OCI-LY3 (cell line): ENCODE measurements around the gene WWTR1.

ENCODE experiments used
- H2AFZ ChIP-seq: fragments of 200-600, 300-600 bp; shearing (Covaris generic); 2 replicates; pipeline ENCODE4 v1.6.0; 2014; ENCODE audit warnings: antibody characterized with exemption, low read depth, low read length
- H3K27ac ChIP-seq: fragments of 200-600, 300-600 bp; sonication (generic); 2 replicates; pipeline ENCODE4 v1.5.1; 2014; ENCODE audit warnings: mild to moderate bottlenecking, low read length, moderate library complexity, mixed read lengths
- H3K27me3 ChIP-seq: fragments of 200-600, 300-600 bp; sonication (generic); 2 replicates; pipeline ENCODE4 v1.6.1; 2014; ENCODE audit warnings: low read depth, low read length, mixed read lengths
- H3K36me3 ChIP-seq: fragments of 200-600, 300-600 bp; sonication (generic); replicated peaks from 2 replicates; pipeline ENCODE3; 2014; ENCODE audit warnings: low read depth, low read length, mixed read lengths
- H3K4me1 ChIP-seq: fragments of 300-600, 200-600 bp; sonication (generic); 2 replicates; pipeline ENCODE4 v1.6.1; 2014; ENCODE audit warnings: low read length, mixed read lengths
- H3K4me2 ChIP-seq: fragments of 200-600, 300-600 bp; sonication (generic); 2 replicates; pipeline ENCODE4 v1.6.1; 2014; ENCODE audit warnings: low read length, mixed read lengths
- H3K4me3 ChIP-seq: fragments of 300-600, 200-600 bp; sonication (generic); 2 replicates; pipeline ENCODE4 v1.5.1; 2014; ENCODE audit warnings: antibody characterized with exemption, mild to moderate bottlenecking, low read length, moderate library complexity
- H3K79me2 ChIP-seq: fragments of 300-600, 200-600 bp; shearing (Covaris generic); 2 replicates; pipeline ENCODE4 v1.6.1; 2014; ENCODE audit warnings: mild to moderate bottlenecking, low read length, mixed read lengths
- H3K9ac ChIP-seq: fragments of 300-600, 200-600 bp; shearing (Covaris generic); 2 replicates; pipeline ENCODE4 v1.6.0; 2014; ENCODE audit warnings: mild to moderate bottlenecking, low read length, moderate library complexity
- H3K9me3 ChIP-seq: fragments of 200-600, 300-600 bp; shearing (Covaris generic); 2 replicates; pipeline ENCODE4 v1.6.1; 2014; ENCODE audit warnings: low read length, mixed read lengths; ENCODE audit not compliant: insufficient read depth
- H4K20me1 ChIP-seq: fragments of 200-600, 300-600 bp; sonication (generic); 2 replicates; pipeline ENCODE4 v1.6.1; 2016; ENCODE audit warnings: low read length, mixed read lengths; ENCODE audit not compliant: insufficient read depth
- EZH2phosphoT487 ChIP-seq: fragments of 200-600 bp; shearing (Covaris generic); IDR thresholded peaks from 2 replicates; pipeline ENCODE4 v1.6.1; 2018; ENCODE audit warnings: antibody characterized with exemption, mixed run types, low read depth
- TF ChIP-seq, protein P1 (sequence below): fragments of 200-600, 300-600 bp; sonication (generic); IDR thresholded peaks from 2 replicates; pipeline ENCODE4 v1.5.1; 2014; ENCODE audit warnings: antibody characterized with exemption, low read length, low read depth

Gene WWTR1

DNA sequence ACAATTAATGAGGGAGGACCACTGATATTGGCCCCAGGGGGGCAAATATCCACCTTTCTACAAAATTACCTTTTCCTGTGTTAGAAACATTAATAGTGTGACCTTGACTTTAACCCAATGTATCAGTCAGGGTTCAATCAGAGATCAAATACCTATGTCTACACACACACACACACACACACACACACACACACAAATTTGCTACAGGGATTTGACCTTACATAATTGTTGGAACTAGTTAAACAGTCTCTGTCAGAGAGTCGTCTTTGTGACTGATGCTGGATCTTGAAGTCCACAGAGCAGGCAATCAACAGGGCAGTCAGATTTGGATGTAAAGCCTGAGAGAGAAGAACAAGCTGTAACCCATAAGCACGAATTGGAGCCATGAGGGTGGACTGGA lies 150.9 kb downstream of the WWTR1 start:
- TF ChIP-seq, protein P1, sequence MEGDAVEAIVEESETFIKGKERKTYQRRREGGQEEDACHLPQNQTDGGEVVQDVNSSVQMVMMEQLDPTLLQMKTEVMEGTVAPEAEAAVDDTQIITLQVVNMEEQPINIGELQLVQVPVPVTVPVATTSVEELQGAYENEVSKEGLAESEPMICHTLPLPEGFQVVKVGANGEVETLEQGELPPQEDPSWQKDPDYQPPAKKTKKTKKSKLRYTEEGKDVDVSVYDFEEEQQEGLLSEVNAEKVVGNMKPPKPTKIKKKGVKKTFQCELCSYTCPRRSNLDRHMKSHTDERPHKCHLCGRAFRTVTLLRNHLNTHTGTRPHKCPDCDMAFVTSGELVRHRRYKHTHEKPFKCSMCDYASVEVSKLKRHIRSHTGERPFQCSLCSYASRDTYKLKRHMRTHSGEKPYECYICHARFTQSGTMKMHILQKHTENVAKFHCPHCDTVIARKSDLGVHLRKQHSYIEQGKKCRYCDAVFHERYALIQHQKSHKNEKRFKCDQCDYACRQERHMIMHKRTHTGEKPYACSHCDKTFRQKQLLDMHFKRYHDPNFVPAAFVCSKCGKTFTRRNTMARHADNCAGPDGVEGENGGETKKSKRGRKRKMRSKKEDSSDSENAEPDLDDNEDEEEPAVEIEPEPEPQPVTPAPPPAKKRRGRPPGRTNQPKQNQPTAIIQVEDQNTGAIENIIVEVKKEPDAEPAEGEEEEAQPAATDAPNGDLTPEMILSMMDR: no peak
- no peak for TF ChIP-seq EZH2phosphoT487
- H4K20me1 ChIP-seq: no peaks in the 10 kb centered on the region
- no peak overlapping the region for H3K4me2 ChIP-seq
- H3K36me3 ChIP-seq: no peaks in the 10 kb centered on the region
- peaks cover 3% of the 10 kb centered on the region; the same call in 1 of the 2 replicates for H3K27me3 ChIP-seq
- no peak overlapping the region for H2AFZ ChIP-seq
- H3K79me2 ChIP-seq: no peaks in the 10 kb centered on the region
- H3K9me3 ChIP-seq: no peaks in the 10 kb centered on the region
- no peaks in the 10 kb centered on the region for H3K4me1 ChIP-seq
- H3K27ac ChIP-seq: no peak overlapping the region
- no peak overlapping the region for H3K4me3 ChIP-seq
- H3K9ac ChIP-seq: no peak overlapping the region

DNA sequence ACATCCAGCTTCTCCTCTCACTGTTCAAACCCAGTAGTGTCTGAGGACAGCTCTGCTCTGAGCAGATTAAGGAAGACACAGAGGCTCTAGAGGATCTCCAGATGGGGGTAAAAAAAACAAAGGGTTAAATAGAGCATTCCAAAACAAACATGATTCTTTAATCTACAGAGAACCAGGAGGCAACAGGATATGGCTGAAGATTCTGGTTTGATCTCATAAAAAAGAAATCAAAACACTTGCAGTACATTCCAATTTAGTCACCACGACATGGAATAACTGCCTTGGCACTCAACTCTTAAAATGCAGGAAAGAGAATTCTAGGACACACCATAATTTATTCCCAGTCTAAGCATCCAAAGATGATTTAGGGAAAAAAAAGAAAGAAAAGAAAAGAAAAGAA lies 151.3 kb downstream of the WWTR1 start:
- no peak for TF ChIP-seq EZH2phosphoT487
- TF ChIP-seq, protein P1: no peak
- Histone ChIP-seq H3K79me2 (no peaks in the 10 kb centered on the region), H3K4me2 (no peak overlapping the region), H4K20me1 (no peaks in the 10 kb centered on the region), H3K36me3 (no peaks in the 10 kb centered on the region), H3K9ac (no peak overlapping the region), H2AFZ (no peak overlapping the region), H3K27me3 (peaks cover 3% of the 10 kb centered on the region; the same call in 1 of the 2 replicates), H3K27ac (no peak overlapping the region), H3K4me1 (no peaks in the 10 kb centered on the region), H3K4me3 (no peak overlapping the region), H3K9me3 (no peaks in the 10 kb centered on the region)

DNA sequence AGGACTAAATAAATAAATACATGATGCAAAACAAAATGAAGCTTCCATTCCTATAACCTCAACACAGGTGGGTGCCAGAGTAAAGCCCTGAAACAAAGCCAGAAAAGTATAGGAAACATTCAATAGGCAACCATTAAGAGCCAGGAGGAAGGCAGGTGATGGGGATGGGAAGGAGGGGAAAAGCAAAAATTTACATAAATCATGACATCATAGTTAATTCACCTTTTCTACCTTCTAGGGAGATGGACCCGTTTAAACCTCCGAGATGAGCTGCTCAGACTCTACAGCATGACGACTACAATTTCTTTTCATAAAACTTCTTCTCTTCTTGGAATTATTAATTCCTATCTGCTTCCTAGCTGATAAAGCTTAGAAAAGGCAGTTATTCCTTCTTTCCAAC lies 155.4 kb downstream of the WWTR1 start:
- H3K9ac ChIP-seq: no peak overlapping the region
- H2AFZ ChIP-seq: no peak overlapping the region
- H4K20me1 ChIP-seq: no peaks in the 10 kb centered on the region
- peaks cover 16% of the 10 kb centered on the region for H3K4me1 ChIP-seq
- no peak overlapping the region for H3K4me3 ChIP-seq
- no peaks in the 10 kb centered on the region for H3K79me2 ChIP-seq
- no peak overlapping the region for H3K4me2 ChIP-seq
- no peak overlapping the region for H3K27ac ChIP-seq
- no peaks in the 10 kb centered on the region for H3K27me3 ChIP-seq
- H3K9me3 ChIP-seq: no peaks in the 10 kb centered on the region
- H3K36me3 ChIP-seq: no peaks in the 10 kb centered on the region
- no peak for TF ChIP-seq EZH2phosphoT487
- TF ChIP-seq, protein P1: no peak

DNA sequence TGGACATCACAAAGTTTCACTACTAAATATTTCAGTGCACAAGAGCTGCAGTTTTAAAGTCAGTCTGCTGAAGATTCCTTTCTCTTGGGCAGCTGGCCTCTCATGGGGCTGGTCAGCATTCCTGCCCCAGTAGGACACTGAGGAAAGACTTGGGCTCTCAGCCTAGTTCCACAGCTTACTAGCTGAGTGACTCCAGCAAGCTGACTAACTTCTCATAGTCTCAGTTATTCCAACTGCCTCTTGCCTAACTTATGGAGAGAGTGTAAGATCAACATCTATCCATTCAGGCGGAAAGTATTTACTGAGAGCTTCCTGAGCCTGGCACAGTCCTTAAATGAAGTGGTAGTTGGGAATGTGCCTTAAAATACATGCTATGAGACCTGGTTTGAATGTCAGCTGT lies 156.3 kb downstream of the WWTR1 start:
- H3K27ac ChIP-seq: no peak overlapping the region

More for the DNA sequence above, 156.3 kb downstream of the WWTR1 start:
- Histone ChIP-seq H3K4me1 (peaks cover 16% of the 10 kb centered on the region), H3K9ac (no peak overlapping the region), H3K36me3 (no peaks in the 10 kb centered on the region), H3K9me3 (no peaks in the 10 kb centered on the region), H3K4me2 (no peak overlapping the region), H3K79me2 (no peaks in the 10 kb centered on the region), H3K27me3 (no peaks in the 10 kb centered on the region), H2AFZ (no peak overlapping the region), H3K4me3 (no peak overlapping the region), H4K20me1 (no peaks in the 10 kb centered on the region)
- TF ChIP-seq, protein P1: no peak
- no peak for TF ChIP-seq EZH2phosphoT487
